ENCODE data around the gene SH3PXD2A.

The SH3PXD2A gene

GRCh38 chr10:103602028-103602851 is 253.1 kb downstream of the SH3PXD2A start:
- DNase-seq, result no peak
- TF ChIP-seq GATA1 (IDR thresholded peaks at IDR 0.05; ENCODE audit: low read depth, low read length), result no peak
- TF ChIP-seq POLR2A (IDR thresholded peaks at IDR 0.05; ENCODE audit: low read length), result no peak

GRCh38 chr10:103600956-103601569 is 254.3 kb downstream of the SH3PXD2A start:
- no peak for DNase-seq
- TF ChIP-seq GATA1 (IDR thresholded peaks at IDR 0.05; ENCODE audit: low read depth, low read length), result no peak
- no peak for TF ChIP-seq POLR2A (IDR thresholded peaks at IDR 0.05; ENCODE audit: low read length)

DNA sequence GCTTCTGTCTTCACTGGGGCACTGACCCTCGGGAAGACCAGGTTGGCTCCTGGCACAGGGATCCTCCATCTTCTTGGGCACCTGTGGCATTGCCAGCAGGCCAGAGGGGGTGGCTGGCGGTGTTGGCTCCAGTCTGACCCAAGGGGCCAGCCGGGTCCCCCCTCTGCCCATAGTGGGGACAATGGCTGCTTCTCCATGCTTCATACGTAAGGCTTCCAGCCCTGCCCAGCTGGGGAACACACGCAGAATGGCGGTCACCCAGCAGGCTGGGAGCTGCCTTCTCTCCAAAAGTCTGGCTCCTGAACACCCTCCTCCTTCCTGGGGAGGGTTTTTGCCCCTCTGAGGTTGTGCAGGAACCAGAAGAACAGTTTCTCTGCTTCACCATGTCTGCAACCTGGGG is 255.1 kb downstream of the SH3PXD2A start:
- no peak for DNase-seq
- TF ChIP-seq POLR2A (IDR thresholded peaks at IDR 0.05; ENCODE audit: low read length) (no peak), GATA1 (IDR thresholded peaks at IDR 0.05; ENCODE audit: low read depth, low read length) (no peak)

GRCh38 chr10:103599907-103600306 is 255.5 kb downstream of the SH3PXD2A start:
- DNase-seq, result no peak
- no peak for TF ChIP-seq POLR2A (IDR thresholded peaks at IDR 0.05; ENCODE audit: low read length)
- TF ChIP-seq GATA1 (IDR thresholded peaks at IDR 0.05; ENCODE audit: low read depth, low read length), result no peak

GRCh38 chr10:103599211-103599610 is 256.2 kb downstream of the SH3PXD2A start:
- no peak for DNase-seq
- no peak for TF ChIP-seq POLR2A (IDR thresholded peaks at IDR 0.05; ENCODE audit: low read length)
- no peak for TF ChIP-seq GATA1 (IDR thresholded peaks at IDR 0.05; ENCODE audit: low read depth, low read length)

GRCh38 chr10:103598654-103599115 is 256.7 kb downstream of the SH3PXD2A start:
- DNase-seq, result peak; percentile 61 to 77
- TF ChIP-seq GATA1 (IDR thresholded peaks at IDR 0.05; ENCODE audit: low read depth, low read length) (no peak), POLR2A (IDR thresholded peaks at IDR 0.05; ENCODE audit: low read length) (no peak)

DNA sequence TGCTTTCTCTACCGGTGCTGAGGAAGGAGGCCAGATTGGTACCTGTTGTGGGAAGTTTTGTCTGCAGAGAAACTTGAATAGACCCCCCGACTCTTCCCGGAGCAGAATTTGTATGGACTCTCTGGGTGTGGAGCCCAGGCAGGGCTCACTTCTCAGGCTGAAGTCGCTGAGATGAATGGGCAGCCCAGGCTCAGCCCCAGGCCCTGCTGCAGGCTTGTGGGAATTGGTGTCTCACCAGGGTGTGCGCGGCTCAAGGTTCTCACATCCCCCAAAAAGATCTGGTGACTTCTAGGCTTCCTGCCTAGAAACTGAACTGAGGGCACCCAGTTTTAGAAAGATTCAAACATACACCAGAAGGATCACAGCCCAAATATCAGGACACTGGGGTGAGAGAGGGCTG is 258.4 kb downstream of the SH3PXD2A start:
- no peak for DNase-seq
- TF ChIP-seq POLR2A (IDR thresholded peaks at IDR 0.05; ENCODE audit: low read length), result no peak
- no peak for TF ChIP-seq GATA1 (IDR thresholded peaks at IDR 0.05; ENCODE audit: low read depth, low read length)

- no peak for DNase-seq
- no peak for TF ChIP-seq POLR2A (IDR thresholded peaks at IDR 0.05; ENCODE audit: low read length)
- no peak for TF ChIP-seq GATA1 (IDR thresholded peaks at IDR 0.05; ENCODE audit: low read depth, low read length)
Observed at GRCh38 chr10:103595933-103596726, 259.2 kb downstream of the SH3PXD2A start.

- TF ChIP-seq GATA1 (IDR thresholded peaks at IDR 0.05; ENCODE audit: low read depth, low read length), result no peak
- TF ChIP-seq POLR2A (IDR thresholded peaks at IDR 0.05; ENCODE audit: low read length), result no peak
- no peak for DNase-seq
Observed at GRCh38 chr10:103593022-103593570, 262.3 kb downstream of the SH3PXD2A start.

DNA sequence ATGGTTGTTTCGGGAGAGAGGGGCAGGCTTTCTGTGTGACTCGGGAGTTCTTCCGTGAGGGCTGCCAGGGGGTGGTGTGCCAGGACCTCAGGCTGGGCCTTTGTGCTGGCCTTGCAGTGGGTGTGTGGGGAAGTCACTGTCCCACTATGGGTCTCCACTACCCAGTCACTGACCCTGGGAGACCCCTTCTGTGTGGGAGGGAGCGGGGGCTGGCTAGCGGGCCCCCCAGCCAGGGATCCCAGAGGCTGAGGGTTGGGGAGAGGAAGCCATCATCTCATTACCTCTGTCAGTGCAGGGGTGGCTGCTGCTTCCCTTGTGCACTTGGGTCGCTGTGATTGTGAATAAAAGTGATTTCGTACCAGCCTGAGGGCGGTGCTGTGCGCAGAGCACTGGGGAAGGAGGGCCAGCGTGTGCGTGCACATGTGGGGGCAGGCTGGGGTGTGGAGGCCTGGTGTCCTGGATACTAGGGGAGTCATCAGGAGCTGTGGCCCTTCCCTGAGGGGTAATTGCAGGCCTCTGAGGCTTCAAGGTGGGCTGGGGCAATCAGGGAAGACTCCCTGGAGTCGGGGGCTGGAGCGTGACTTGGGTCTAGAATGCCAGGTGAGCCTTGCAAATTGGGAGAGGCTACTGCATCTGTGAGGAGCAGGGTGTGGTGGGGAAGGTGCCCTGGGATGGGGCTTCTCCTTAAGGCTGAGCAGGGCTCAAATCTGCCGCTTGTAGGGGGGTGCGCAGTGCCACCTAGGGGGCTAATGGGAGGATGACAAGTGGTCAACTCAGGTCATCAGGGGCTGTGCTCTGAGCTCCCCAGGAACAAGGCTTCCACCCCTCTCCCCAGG is 263.0 kb downstream of the SH3PXD2A start:
- TF ChIP-seq POLR2A (IDR thresholded peaks at IDR 0.05; ENCODE audit: low read length) (no peak), GATA1 (IDR thresholded peaks at IDR 0.05; ENCODE audit: low read depth, low read length) (no peak)
- peak; percentile 54 to 63 for DNase-seq

- no peak for TF ChIP-seq POLR2A (IDR thresholded peaks at IDR 0.05; ENCODE audit: low read length)
- TF ChIP-seq GATA1 (IDR thresholded peaks at IDR 0.05; ENCODE audit: low read depth, low read length), result no peak
- DNase-seq, result no peak
Observed at GRCh38 chr10:103590744-103591291, 264.6 kb downstream of the SH3PXD2A start.

DNA sequence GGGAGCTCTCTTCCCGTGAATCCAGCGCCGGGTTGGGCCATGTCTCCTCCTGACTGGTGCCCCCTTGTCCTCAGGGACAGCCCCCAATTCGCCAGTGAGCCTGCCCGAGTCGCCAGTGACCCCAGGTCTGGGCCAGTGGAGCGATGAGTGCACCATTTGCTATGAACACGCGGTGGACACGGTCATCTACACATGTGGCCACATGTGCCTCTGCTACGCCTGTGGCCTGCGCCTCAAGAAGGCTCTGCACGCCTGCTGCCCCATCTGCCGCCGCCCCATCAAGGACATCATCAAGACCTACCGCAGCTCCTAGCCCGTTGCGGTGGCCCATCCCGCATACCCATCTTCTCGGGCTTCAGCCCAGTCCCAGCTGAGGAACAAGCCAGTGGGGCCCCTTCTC is 265.3 kb downstream of the SH3PXD2A start:
- no peak for TF ChIP-seq GATA1 (IDR thresholded peaks at IDR 0.05; ENCODE audit: low read depth, low read length)
- no peak for TF ChIP-seq POLR2A (IDR thresholded peaks at IDR 0.05; ENCODE audit: low read length)
- no peak for DNase-seq
